ENCODE results near the gene ZSCAN12. TPM values are rescaled to one million over a fixed set of nuclear protein-coding genes. Genes with fewer than 3 reads are reported as not detected.
"Not testable (repeated sequence)": the region's sequence is repeated elsewhere in the genome, so short reads cannot be mapped to it uniquely, and the experiment has no call there.

Gene ZSCAN12
- total RNA-seq, 2 donors from 2014 or later = 2.1 to 3.4 TPM

GRCh38 chr6:28423546-28423945 lies 24.0 kb upstream of the ZSCAN12 start:
- Histone ChIP-seq H3K4me3 (no peak overlapping the region), H3K4me1 (no peaks in the 10 kb centered on the region), H3K36me3 (peaks cover 9% of the 10 kb centered on the region), H3K27ac (no peak overlapping the region), H3K9me3 (no peaks in the 10 kb centered on the region), H3K27me3 (no peaks in the 10 kb centered on the region)
- no peak for DNase-seq (ENCODE audit: low spot score)
- TF ChIP-seq, protein P1, sequence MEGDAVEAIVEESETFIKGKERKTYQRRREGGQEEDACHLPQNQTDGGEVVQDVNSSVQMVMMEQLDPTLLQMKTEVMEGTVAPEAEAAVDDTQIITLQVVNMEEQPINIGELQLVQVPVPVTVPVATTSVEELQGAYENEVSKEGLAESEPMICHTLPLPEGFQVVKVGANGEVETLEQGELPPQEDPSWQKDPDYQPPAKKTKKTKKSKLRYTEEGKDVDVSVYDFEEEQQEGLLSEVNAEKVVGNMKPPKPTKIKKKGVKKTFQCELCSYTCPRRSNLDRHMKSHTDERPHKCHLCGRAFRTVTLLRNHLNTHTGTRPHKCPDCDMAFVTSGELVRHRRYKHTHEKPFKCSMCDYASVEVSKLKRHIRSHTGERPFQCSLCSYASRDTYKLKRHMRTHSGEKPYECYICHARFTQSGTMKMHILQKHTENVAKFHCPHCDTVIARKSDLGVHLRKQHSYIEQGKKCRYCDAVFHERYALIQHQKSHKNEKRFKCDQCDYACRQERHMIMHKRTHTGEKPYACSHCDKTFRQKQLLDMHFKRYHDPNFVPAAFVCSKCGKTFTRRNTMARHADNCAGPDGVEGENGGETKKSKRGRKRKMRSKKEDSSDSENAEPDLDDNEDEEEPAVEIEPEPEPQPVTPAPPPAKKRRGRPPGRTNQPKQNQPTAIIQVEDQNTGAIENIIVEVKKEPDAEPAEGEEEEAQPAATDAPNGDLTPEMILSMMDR (IDR thresholded peaks at IDR 0.05) = no peak

- H3K27me3 ChIP-seq = no peaks in the 10 kb centered on the region
- no peak overlapping the region for H3K4me3 ChIP-seq
- TF ChIP-seq, protein P1 (IDR thresholded peaks at IDR 0.05) = no peak
- no peak overlapping the region for H3K27ac ChIP-seq
- no peaks in the 10 kb centered on the region for H3K36me3 ChIP-seq
- H3K4me1 ChIP-seq = no peaks in the 10 kb centered on the region
- H3K9me3 ChIP-seq = no peaks in the 10 kb centered on the region
- no peak for DNase-seq (ENCODE audit: low spot score)
Measured at GRCh38 chr6:28413681-28414080, 14.1 kb upstream of the ZSCAN12 start.

DNA sequence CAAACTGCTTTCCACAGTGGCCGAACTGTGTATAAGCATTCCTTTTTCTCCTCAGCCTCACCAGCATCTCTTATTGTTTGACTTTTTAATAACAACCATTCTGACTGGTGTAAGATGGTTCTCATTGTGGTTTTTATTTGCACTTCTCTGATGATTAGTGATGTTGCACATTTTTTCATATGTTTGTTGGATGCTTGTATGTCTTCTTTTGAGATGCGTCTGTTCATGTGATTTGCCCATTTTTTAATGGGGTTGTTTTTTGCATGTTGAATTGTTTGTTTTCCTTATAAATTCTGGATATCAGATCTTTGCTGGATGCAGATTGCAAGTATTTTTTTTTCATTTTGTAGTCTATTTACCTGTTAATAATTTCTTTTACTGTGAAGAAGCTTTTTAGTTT lies 11.2 kb upstream of the ZSCAN12 start:
- Histone ChIP-seq H3K27me3 (no peaks in the 10 kb centered on the region), H3K9me3 (no peaks in the 10 kb centered on the region), H3K4me1 (no peaks in the 10 kb centered on the region), H3K4me3 (no peak overlapping the region), H3K27ac (no peak overlapping the region), H3K36me3 (no peaks in the 10 kb centered on the region)
- no peak for DNase-seq (ENCODE audit: low spot score)
- TF ChIP-seq, protein P1 (IDR thresholded peaks at IDR 0.05) = no peak

- no peak for DNase-seq (ENCODE audit: low spot score)
- no peaks in the 10 kb centered on the region for H3K4me1 ChIP-seq
- H3K27me3 ChIP-seq = no peaks in the 10 kb centered on the region
- H3K27ac ChIP-seq = no peak overlapping the region
- H3K9me3 ChIP-seq = no peaks in the 10 kb centered on the region
- TF ChIP-seq, protein P1 (IDR thresholded peaks at IDR 0.05) = no peak
- no peaks in the 10 kb centered on the region for H3K36me3 ChIP-seq
- H3K4me3 ChIP-seq = no peak overlapping the region
Measured at GRCh38 chr6:28408076-28408802, 8.7 kb upstream of the ZSCAN12 start.

- DNase-seq (ENCODE audit: low spot score) = no peak
- Histone ChIP-seq H3K27ac (no peak overlapping the region), H3K9me3 (no peaks in the 10 kb centered on the region), H3K4me3 (no peak overlapping the region), H3K36me3 (no peaks in the 10 kb centered on the region), H3K27me3 (no peaks in the 10 kb centered on the region), H3K4me1 (no peaks in the 10 kb centered on the region)
- TF ChIP-seq, protein P1 (IDR thresholded peaks at IDR 0.05) = no peak
Measured at GRCh38 chr6:28407401-28407800, 7.9 kb upstream of the ZSCAN12 start.

GRCh38 chr6:28403923-28404322 lies 4.4 kb upstream of the ZSCAN12 start:
- DNase-seq (ENCODE audit: low spot score); H3K27ac ChIP-seq; H3K27me3 ChIP-seq; H3K9me3 ChIP-seq; H3K4me3 ChIP-seq; H3K4me1 ChIP-seq; H3K36me3 ChIP-seq: not testable (repeated sequence)

All from right atrium auricular region (tissue), 2 donors.